Stimulated activated CD4-positive, alpha-beta T cell treated with anti-CD3 and anti-CD28 coated beads, Interleukin-15, amount 100 ng/mL, for 24 hours (primary cell): Measurements from ENCODE around the gene DLEU7.

Experiments used
- DNase-seq: peaks from one replicate; pipeline ENCODE4 v3.0.0-alpha.2; 2020

DLEU7 gene

GRCh38 chr13:50788551-50789210, 54.8 kb downstream of the DLEU7 start:
- DNase-seq: no peak

GRCh38 chr13:50787316-50788195, 55.9 kb downstream of the DLEU7 start:
- DNase-seq: no peak

- no peak for DNase-seq
These were observed 59.7 kb downstream of the DLEU7 start for GRCh38 chr13:50783717-50784290.

- DNase-seq: no peak
These were observed 60.4 kb downstream of the DLEU7 start for GRCh38 chr13:50783066-50783465.

GRCh38 chr13:50780201-50781015, 63.1 kb downstream of the DLEU7 start:
- no peak for DNase-seq

GRCh38 chr13:50779443-50780200, 63.9 kb downstream of the DLEU7 start:
- DNase-seq: no peak
